OCI-LY7 (cell line): ENCODE results near the gene RLIM. TPM values are rescaled to one million over a fixed set of nuclear protein-coding genes. Genes with fewer than 3 reads are reported as not detected.

Experiments used
- BruUV-seq: library from RNA; stranded (reverse); fragments of 400-500 nt; replicated peaks from 2 replicates; lab custom pipeline; 2021; lab: Mats Ljungman, UMichigan
- CTCF ChIA-PET: fragments of 300-600 bp; sonication (Branson Sonifier 250); formaldehyde crosslinking; loops from one replicate; lab custom pipeline; 2022; ENCODE audit warnings: antibody characterized with exemption; ENCODE audit not compliant: unreplicated experiment; lab: Charles Lee
- POLR2A ChIA-PET: fragments of 300-600 bp; sonication (Branson Sonifier 250); formaldehyde crosslinking; loops from one replicate; lab custom pipeline; 2022; ENCODE audit warnings: antibody characterized with exemption; lab: Charles Lee
- DNase-seq: peaks from one replicate; pipeline ENCODE4 v3.0.0-alpha.2; 2015; ENCODE audit warnings: low spot score
- H2AFZ ChIP-seq: fragments of 200-600 bp; sonication (generic), shearing (Covaris generic); 2 replicates; pipeline ENCODE4 v1.6.1; 2014; ENCODE audit warnings: mild to moderate bottlenecking, antibody characterized with exemption, low read length, moderate library complexity
- H3K27ac ChIP-seq: fragments of 200-600 bp; sonication (generic); 2 replicates; pipeline ENCODE4 v1.5.1; 2014; ENCODE audit warnings: mixed run types, low read depth, mild to moderate bottlenecking, moderate library complexity, low read length, inconsistent platforms; ENCODE audit not compliant: poor library complexity, severe bottlenecking
- H3K36me3 ChIP-seq: fragments of 200-600 bp; sonication (generic); 2 replicates; pipeline ENCODE4 v1.6.1; 2014; ENCODE audit warnings: mild to moderate bottlenecking, antibody characterized with exemption, low read length, moderate library complexity, mixed read lengths; ENCODE audit not compliant: insufficient read depth
- H3K4me1 ChIP-seq: fragments of 200-600 bp; sonication (generic); 2 replicates; pipeline ENCODE4 v1.5.1; 2014; ENCODE audit warnings: mild to moderate bottlenecking, low read length; ENCODE audit not compliant: insufficient read depth, poor library complexity, severe bottlenecking
- H3K4me2 ChIP-seq: fragments of 200-600 bp; sonication (generic); 2 replicates; pipeline ENCODE4 v1.6.1; 2014; ENCODE audit warnings: mild to moderate bottlenecking, low read length
- H3K4me3 ChIP-seq: fragments of 200-600 bp; sonication (generic); 2 replicates; pipeline ENCODE4 v1.5.1; 2014; ENCODE audit warnings: mild to moderate bottlenecking, low read depth, low read length; ENCODE audit not compliant: poor library complexity, severe bottlenecking
- H3K79me2 ChIP-seq: fragments of 200-600 bp; sonication (generic); 2 replicates; pipeline ENCODE4 v1.6.1; 2016; ENCODE audit warnings: low read depth, mild to moderate bottlenecking, low read length, moderate library complexity, mixed read lengths; ENCODE audit not compliant: insufficient read depth
- H3K9me2 ChIP-seq: fragments of 200-600 bp; sonication (generic); 2 replicates; pipeline ENCODE4 v1.6.1; 2016; ENCODE audit warnings: mild to moderate bottlenecking, low read length, mixed read lengths; ENCODE audit not compliant: insufficient read depth
- H3K9me3 ChIP-seq: fragments of 200-600 bp; sonication (generic); 2 replicates; pipeline ENCODE4 v1.6.1; 2014; ENCODE audit warnings: mild to moderate bottlenecking, mixed run types, low read length, mixed read lengths
- H4K20me1 ChIP-seq: fragments of 200-600 bp; sonication (generic); 2 replicates; pipeline ENCODE4 v1.6.1; 2014; ENCODE audit warnings: mild to moderate bottlenecking, antibody characterized with exemption, low read length, moderate library complexity, mixed read lengths; ENCODE audit not compliant: insufficient read depth
- EZH2phosphoT487 ChIP-seq: fragments of 200-600 bp; sonication (generic); IDR thresholded peaks from 2 replicates; pipeline ENCODE4 v1.6.1; 2018; ENCODE audit warnings: low read depth, borderline replicate concordance, mild to moderate bottlenecking, mixed run types, antibody characterized with exemption, low read length, moderate library complexity, mixed read lengths
- intact Hi-C: fragments of 100-400 bp; cut with micrococcal nuclease; formaldehyde crosslinking; loops from one replicate; pipeline ENCODE4 v1.10.0; 2022; ENCODE audit not compliant: unreplicated experiment
- total RNA-seq, 2 experiments: library from RNA; depleted of rRNA in 1 of 2; stranded (reverse); fragments of >200 nt in 1 of 2; shearing (Covaris generic) in 1 of 2; gene quantifications; 2 replicates each; pipeline ENCODE4 v1.2.3, GENCODE V29; 2014 to 2022
- TF ChIP-seq, protein P1 (sequence below): fragments of 200-600 bp; sonication (generic); conservative IDR thresholded peaks from 2 replicates; pipeline ENCODE4 v1.5.1; 2014; ENCODE audit warnings: mild to moderate bottlenecking, antibody characterized with exemption, low read length, moderate library complexity, mixed read lengths

RLIM gene
- total RNA-seq, 2 experiments from 2014 or later = 23.4 to 30.8 TPM

DNA sequence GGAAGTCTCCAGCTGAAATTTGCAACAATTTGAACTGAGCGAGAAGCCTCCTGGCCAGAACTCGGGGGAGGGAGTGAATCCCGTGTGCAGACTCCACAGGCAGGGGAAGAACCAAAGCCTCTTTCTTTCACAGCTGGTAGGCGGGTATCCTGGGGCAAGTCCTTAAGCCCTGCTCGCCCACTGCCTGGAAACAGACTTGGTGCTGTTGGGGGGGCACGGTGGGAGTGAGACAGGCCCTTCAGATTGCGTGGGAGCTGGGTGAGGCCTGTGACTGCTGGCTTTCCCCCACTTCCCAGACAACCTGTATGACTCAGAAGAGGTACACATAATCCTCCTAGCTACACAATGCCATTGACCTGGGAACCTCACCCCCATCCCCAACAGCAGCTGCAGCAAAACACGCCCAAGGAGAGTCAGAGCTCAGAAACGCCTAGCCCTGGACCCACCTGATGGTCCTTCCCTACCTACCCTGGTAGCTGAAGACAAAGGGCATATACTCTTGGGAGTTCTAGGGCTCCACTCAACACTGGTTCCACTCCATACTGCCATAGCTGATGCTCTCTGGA, 22.4 kb upstream of the RLIM start:
- intact Hi-C loops = no loop called here
- no peaks in the 10 kb centered on the region for H4K20me1 ChIP-seq
- BruUV-seq = no TSS peak
- no peaks in the 10 kb centered on the region for H3K36me3 ChIP-seq
- no peak overlapping the region for H3K4me2 ChIP-seq
- DNase-seq = no peak
- ChIA-PET POLR2A (no interaction called here), CTCF (no interaction called here)
- H3K4me3 ChIP-seq = no peak overlapping the region
- H3K9me3 ChIP-seq = no peaks in the 10 kb centered on the region
- TF ChIP-seq, protein P1, sequence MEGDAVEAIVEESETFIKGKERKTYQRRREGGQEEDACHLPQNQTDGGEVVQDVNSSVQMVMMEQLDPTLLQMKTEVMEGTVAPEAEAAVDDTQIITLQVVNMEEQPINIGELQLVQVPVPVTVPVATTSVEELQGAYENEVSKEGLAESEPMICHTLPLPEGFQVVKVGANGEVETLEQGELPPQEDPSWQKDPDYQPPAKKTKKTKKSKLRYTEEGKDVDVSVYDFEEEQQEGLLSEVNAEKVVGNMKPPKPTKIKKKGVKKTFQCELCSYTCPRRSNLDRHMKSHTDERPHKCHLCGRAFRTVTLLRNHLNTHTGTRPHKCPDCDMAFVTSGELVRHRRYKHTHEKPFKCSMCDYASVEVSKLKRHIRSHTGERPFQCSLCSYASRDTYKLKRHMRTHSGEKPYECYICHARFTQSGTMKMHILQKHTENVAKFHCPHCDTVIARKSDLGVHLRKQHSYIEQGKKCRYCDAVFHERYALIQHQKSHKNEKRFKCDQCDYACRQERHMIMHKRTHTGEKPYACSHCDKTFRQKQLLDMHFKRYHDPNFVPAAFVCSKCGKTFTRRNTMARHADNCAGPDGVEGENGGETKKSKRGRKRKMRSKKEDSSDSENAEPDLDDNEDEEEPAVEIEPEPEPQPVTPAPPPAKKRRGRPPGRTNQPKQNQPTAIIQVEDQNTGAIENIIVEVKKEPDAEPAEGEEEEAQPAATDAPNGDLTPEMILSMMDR = no peak
- no peak for TF ChIP-seq EZH2phosphoT487
- no peaks in the 10 kb centered on the region for H3K9me2 ChIP-seq
- H3K27ac ChIP-seq = no peak overlapping the region
- no peaks in the 10 kb centered on the region for H3K79me2 ChIP-seq
- no peak overlapping the region for H2AFZ ChIP-seq
- no peaks in the 10 kb centered on the region for H3K4me1 ChIP-seq

DNA sequence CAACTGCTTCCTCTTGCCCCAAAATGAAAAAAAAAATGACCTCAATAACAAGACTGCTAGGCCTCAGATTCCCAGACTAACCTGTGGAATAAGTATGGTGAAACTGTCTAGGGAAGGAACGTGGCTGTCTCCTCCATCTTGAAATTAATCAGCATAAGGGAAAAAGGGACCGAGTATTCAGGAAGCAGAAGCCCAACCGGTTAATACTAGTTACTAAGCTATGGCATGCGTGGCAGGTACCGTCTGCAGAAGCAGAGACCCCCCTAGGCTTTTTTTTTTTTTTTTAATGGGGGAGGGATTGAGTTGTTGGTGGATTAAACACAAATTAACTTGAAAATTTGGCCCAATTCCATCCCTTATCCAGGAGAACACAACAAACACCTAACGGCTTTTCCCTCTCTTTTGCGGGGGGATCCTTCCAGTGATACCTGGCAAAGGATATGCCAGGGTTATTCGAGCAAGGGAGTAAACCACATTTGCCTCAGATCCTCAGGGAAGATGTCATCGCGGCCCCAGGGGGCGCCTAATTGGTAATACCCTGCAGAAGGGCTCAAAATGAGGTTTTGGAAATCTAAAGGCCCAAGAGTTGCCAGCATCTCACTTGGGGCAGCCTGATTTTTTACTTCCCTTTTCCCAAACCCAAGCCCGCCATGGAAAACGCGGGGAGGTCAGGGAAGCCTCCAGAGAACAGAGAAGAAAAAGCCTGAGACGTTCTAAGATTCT, 893 bp downstream of the RLIM start:
- H4K20me1 ChIP-seq = no peaks in the 10 kb centered on the region; the same call in 1 of the 2 replicates

More for the DNA sequence above, 893 bp downstream of the RLIM start:
- Histone ChIP-seq H3K9me3 (no peaks in the 10 kb centered on the region), H3K79me2 (peaks cover 59% of the 10 kb centered on the region), H3K9me2 (no peaks in the 10 kb centered on the region), H3K36me3 (peaks cover 32% of the 10 kb centered on the region), H3K4me3 (peak overlapping the region; percentile 89), H3K4me1 (peaks cover 18% of the 10 kb centered on the region), H3K4me2 (peak overlapping the region; percentile 72), H3K27ac (peak overlapping the region; percentile 93), H2AFZ (peak overlapping the region; percentile 19; the same call in 1 of the 2 replicates)
- TF ChIP-seq, protein P1 = peak; percentile 40; the same call in 1 of the 2 replicates
- no peak for TF ChIP-seq EZH2phosphoT487
- CTCF ChIA-PET = no interaction called here
- BruUV-seq = no TSS peak
- POLR2A ChIA-PET = interaction anchor here (0.6 kb wide), 1 partner anchor 33 kb away, joined by 3 read pairs; no protein-coding TSS in a partner anchor
- intact Hi-C loops = loop anchor here (5.0 kb wide), 1 partner anchor 321 kb away; no protein-coding TSS in a partner anchor
- peak; percentile 39 for DNase-seq
